ENCODE data around the gene ZIC1. TPM values are rescaled to one million over a fixed set of nuclear protein-coding genes. Genes with fewer than 3 reads are reported as not detected.

ZIC1 gene
- total RNA-seq, 2 donors from 2014 or later: not detected

DNA sequence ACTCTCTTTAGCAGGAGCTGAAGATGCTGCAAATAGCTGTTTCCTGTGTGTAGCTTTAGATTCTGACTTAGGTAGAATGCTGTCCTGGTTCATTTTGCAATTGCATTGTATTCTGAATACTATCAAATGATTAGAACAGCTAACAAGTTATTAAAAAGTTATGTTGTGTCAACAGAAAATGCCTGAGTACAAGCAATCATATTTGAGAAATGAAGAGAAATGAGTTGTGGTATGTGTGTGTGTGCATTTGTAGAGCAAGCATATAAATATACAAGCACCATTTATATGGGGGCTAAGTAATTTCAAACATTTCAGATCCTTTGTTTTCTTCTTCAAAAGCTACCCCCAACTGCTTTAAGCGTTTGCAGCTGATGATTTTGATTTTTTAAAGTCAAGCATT is 7.8 kb downstream of the ZIC1 start:
- no peaks in the 10 kb centered on the region for H3K4me1 ChIP-seq (ENCODE audit: control insufficient read depth, insufficient read depth, low read length)
- WGBS, 2 experiments (ENCODE audit: insufficient coverage in 1 of 2, insufficient read length in 1 of 2): 0 to 3% methylated on average over 1 of the region's 1 CpG

DNA sequence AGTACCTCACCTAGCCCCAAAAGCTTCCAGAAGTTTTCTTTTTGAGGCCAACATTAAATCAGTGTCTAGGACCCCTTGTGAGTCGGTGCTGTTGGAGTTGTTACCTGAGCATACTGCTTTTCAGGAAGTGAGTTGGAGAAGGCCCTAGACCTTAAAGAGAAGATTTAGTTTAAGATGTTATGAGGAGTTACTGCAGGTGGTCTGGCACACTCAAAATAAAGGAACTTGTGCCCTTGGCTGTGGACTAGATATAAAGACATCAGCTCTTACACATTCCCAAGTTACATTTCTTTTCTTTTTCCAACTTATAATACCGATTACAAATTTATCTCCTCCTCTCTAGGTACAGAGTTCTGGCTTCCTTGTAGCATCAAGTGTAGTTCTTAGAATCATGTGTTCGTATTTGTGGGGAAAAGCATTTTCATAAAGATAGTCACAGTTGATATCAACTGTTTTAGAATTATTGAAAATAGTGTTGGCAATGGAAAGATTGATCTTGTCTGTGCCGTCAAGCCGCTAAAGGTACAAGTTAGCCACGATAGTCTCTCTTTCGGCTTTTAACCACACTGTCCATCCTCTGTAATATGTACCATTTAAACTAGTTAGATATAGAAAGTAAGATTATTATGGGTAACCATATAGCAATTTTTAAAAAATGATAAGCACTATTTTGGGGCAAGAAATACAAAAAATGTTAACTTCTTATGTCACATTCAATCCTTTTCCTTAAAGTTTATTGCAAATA is 8.6 kb downstream of the ZIC1 start:
- peak overlapping the region; percentile 20 for H3K27ac ChIP-seq (ENCODE audit: low read depth, low read length)
- H3K36me3 ChIP-seq (ENCODE audit: control insufficient read depth, insufficient read depth, low read length): no peaks in the 10 kb centered on the region
- H3K27me3 Mint-ChIP-seq (ENCODE audit: insufficient read depth): peaks cover 99% of the 10 kb centered on the region
- no peak overlapping the region for H3K4me3 Mint-ChIP-seq
- no peak for DNase-seq
- no peaks in the 10 kb centered on the region for H3K9me3 Mint-ChIP-seq
- TF ChIP-seq, protein P1, sequence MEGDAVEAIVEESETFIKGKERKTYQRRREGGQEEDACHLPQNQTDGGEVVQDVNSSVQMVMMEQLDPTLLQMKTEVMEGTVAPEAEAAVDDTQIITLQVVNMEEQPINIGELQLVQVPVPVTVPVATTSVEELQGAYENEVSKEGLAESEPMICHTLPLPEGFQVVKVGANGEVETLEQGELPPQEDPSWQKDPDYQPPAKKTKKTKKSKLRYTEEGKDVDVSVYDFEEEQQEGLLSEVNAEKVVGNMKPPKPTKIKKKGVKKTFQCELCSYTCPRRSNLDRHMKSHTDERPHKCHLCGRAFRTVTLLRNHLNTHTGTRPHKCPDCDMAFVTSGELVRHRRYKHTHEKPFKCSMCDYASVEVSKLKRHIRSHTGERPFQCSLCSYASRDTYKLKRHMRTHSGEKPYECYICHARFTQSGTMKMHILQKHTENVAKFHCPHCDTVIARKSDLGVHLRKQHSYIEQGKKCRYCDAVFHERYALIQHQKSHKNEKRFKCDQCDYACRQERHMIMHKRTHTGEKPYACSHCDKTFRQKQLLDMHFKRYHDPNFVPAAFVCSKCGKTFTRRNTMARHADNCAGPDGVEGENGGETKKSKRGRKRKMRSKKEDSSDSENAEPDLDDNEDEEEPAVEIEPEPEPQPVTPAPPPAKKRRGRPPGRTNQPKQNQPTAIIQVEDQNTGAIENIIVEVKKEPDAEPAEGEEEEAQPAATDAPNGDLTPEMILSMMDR (conservative IDR thresholded peaks at IDR 0.05): no peak
- H3K4me1 Mint-ChIP-seq: peaks cover 23% of the 10 kb centered on the region
- H3K36me3 Mint-ChIP-seq (ENCODE audit: low read depth): no peaks in the 10 kb centered on the region
- no peak overlapping the region for H3K27ac Mint-ChIP-seq
- no peak overlapping the region for H3K9ac ChIP-seq (ENCODE audit: extremely low read depth, low read length, poor library complexity, severe bottlenecking)
- WGBS, 2 experiments (ENCODE audit: insufficient coverage in 1 of 2, insufficient read length in 1 of 2): 33 to 45% methylated on average over 1 to 5 of the region's 7 CpGs
- no peak overlapping the region for H3K4me3 ChIP-seq (ENCODE audit: low read length)
- H3K4me1 ChIP-seq (ENCODE audit: control insufficient read depth, insufficient read depth, low read length): no peaks in the 10 kb centered on the region
- H3K27me3 ChIP-seq (ENCODE audit: control insufficient read depth, insufficient read depth, low read length, poor library complexity, severe bottlenecking): peaks cover 100% of the 10 kb centered on the region
- no peaks in the 10 kb centered on the region for H3K9me3 ChIP-seq (ENCODE audit: control insufficient read depth, low read length)

More for the DNA sequence above, 7.8 kb downstream of the ZIC1 start:
- Histone ChIP-seq H3K9ac (ENCODE audit: extremely low read depth, low read length, poor library complexity, severe bottlenecking) (no peak overlapping the region), H3K27me3 (ENCODE audit: control insufficient read depth, insufficient read depth, low read length, poor library complexity, severe bottlenecking) (peaks cover 100% of the 10 kb centered on the region), H3K9me3 (ENCODE audit: control insufficient read depth, low read length) (no peaks in the 10 kb centered on the region), H3K36me3 (ENCODE audit: control insufficient read depth, insufficient read depth, low read length) (no peaks in the 10 kb centered on the region), H3K27ac (ENCODE audit: low read depth, low read length) (no peak overlapping the region), H3K4me3 (ENCODE audit: low read length) (no peak overlapping the region)
- Mint-ChIP-seq H3K36me3 (ENCODE audit: low read depth) (no peaks in the 10 kb centered on the region), H3K27ac (no peak overlapping the region), H3K4me1 (peaks cover 26% of the 10 kb centered on the region), H3K27me3 (ENCODE audit: insufficient read depth) (peaks cover 99% of the 10 kb centered on the region), H3K4me3 (no peak overlapping the region), H3K9me3 (no peaks in the 10 kb centered on the region)
- no peak for DNase-seq
- TF ChIP-seq, protein P1 (conservative IDR thresholded peaks at IDR 0.05): no peak

DNA sequence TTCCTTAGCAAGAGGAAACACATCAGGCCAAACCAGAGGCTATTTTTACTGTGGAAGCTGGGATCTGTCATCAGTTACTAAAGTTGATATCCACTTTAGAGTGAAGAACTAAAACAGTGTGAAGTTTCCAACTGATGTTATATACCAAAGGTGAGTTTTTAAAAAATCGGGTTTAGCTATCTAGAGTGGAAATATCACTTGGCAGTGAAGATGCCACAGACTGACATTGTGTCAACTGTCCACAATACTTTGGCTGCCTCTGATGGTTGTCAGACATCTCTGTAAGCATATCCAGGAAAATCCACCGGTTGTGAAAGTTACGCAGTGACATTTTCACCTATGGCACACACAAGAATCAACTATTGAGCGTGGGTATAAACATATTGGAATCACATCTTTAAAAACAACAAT is 9.2 kb downstream of the ZIC1 start:
- no peaks in the 10 kb centered on the region for H3K9me3 ChIP-seq (ENCODE audit: control insufficient read depth, low read length)
- no peak for DNase-seq
- peak overlapping the region; percentile 78 for H3K4me3 ChIP-seq (ENCODE audit: low read length)
- peaks cover 100% of the 10 kb centered on the region for H3K27me3 ChIP-seq (ENCODE audit: control insufficient read depth, insufficient read depth, low read length, poor library complexity, severe bottlenecking)
- 25 to 35% methylated on average over 2 to 4 of the region's 4 CpGs for WGBS, 2 experiments (ENCODE audit: insufficient coverage in 1 of 2, insufficient read length in 1 of 2)
- H3K9ac ChIP-seq (ENCODE audit: extremely low read depth, low read length, poor library complexity, severe bottlenecking): no peak overlapping the region
- H3K27me3 Mint-ChIP-seq (ENCODE audit: insufficient read depth): peaks cover 99% of the 10 kb centered on the region
- no peak overlapping the region for H3K27ac Mint-ChIP-seq
- H3K36me3 Mint-ChIP-seq (ENCODE audit: low read depth): no peaks in the 10 kb centered on the region
- no peaks in the 10 kb centered on the region for H3K36me3 ChIP-seq (ENCODE audit: control insufficient read depth, insufficient read depth, low read length)
- peak overlapping the region; percentile 36 for H3K27ac ChIP-seq (ENCODE audit: low read depth, low read length)
- peaks cover 24% of the 10 kb centered on the region for H3K4me1 Mint-ChIP-seq
- peak overlapping the region; percentile 56 for H3K4me3 Mint-ChIP-seq
- no peaks in the 10 kb centered on the region for H3K9me3 Mint-ChIP-seq
- no peaks in the 10 kb centered on the region for H3K4me1 ChIP-seq (ENCODE audit: control insufficient read depth, insufficient read depth, low read length)
- TF ChIP-seq, protein P1 (conservative IDR thresholded peaks at IDR 0.05): no peak

Data from endodermal cell (in vitro differentiated cells).